ENCODE measurements around the gene GNG7. TPM values are rescaled to one million over a fixed set of nuclear protein-coding genes. Genes with fewer than 3 reads are reported as not detected.

Gene GNG7
- total RNA-seq, 1 experiment from 2014 or later = 7.7 TPM

DNA sequence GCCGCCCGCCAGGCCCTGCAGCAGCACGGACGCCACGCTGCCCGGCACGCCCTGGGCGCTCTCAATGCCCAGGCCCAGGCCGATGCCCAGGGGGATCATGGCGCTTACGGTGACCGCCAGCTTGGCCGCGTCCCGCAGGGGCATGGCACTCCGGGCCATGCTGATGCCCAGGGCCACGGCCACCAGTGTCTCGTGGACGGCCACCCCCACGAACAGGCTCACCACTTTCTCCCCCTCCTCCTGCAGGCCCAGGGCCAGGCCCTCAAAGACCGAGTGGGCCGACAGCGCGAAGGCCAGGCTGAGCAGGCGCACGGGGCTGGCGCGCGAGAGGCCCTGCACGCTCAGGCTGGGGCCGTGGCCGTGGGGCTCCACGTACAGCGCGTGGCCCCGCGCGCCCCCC, 30.4 kb upstream of the GNG7 start:
- no peak overlapping the region for H3K4me3 Mint-ChIP-seq
- H3K79me1 ChIP-seq (ENCODE audit: insufficient read depth, low read depth, low read length, poor library complexity, severe bottlenecking) = no peaks in the 10 kb centered on the region
- H2BK15ac ChIP-seq (ENCODE audit: low read depth, low read length) = no peak overlapping the region
- no peak overlapping the region for H3K9ac ChIP-seq (ENCODE audit: extremely low read depth, insufficient read length, low read length)
- H2AFZ ChIP-seq (ENCODE audit: low read length) = no peak overlapping the region
- no peak overlapping the region for H4K8ac ChIP-seq (replicated peaks; ENCODE audit: insufficient read length, low read depth, low read length)
- H3K27ac ChIP-seq (ENCODE audit: insufficient read length, low read depth, low read length) = no peak overlapping the region
- peaks cover 5% of the 10 kb centered on the region for H3K27me3 Mint-ChIP-seq (ENCODE audit: low read depth)
- H2AK5ac ChIP-seq (ENCODE audit: insufficient read length, low read length) = no peak overlapping the region
- H3K4ac ChIP-seq (ENCODE audit: low read depth, low read length) = no peak overlapping the region
- H3K27me3 ChIP-seq (ENCODE audit: insufficient read depth, low read length) = no peaks in the 10 kb centered on the region
- H3K9me3 Mint-ChIP-seq = no peaks in the 10 kb centered on the region; a peak in 1 of 5 replicates
- DNase-seq = no peak
- H3K9me3 ChIP-seq (ENCODE audit: control insufficient read depth, low read depth, low read length) = no peaks in the 10 kb centered on the region
- no peak overlapping the region for H3K4me2 ChIP-seq (ENCODE audit: insufficient read depth, insufficient read length, low read length)
- H3K4me1 ChIP-seq (ENCODE audit: insufficient read depth, low read length) = no peaks in the 10 kb centered on the region
- no peak overlapping the region for H2BK120ac ChIP-seq (ENCODE audit: low read depth, low read length, poor library complexity, severe bottlenecking)
- H2BK20ac ChIP-seq (ENCODE audit: low read depth, low read length, poor library complexity, severe bottlenecking) = no peak overlapping the region
- no peaks in the 10 kb centered on the region for H3K79me2 ChIP-seq (ENCODE audit: insufficient read depth, low read length)
- no peak overlapping the region for H3K14ac ChIP-seq (ENCODE audit: insufficient read depth, low read length)
- TF ChIP-seq, protein P1, sequence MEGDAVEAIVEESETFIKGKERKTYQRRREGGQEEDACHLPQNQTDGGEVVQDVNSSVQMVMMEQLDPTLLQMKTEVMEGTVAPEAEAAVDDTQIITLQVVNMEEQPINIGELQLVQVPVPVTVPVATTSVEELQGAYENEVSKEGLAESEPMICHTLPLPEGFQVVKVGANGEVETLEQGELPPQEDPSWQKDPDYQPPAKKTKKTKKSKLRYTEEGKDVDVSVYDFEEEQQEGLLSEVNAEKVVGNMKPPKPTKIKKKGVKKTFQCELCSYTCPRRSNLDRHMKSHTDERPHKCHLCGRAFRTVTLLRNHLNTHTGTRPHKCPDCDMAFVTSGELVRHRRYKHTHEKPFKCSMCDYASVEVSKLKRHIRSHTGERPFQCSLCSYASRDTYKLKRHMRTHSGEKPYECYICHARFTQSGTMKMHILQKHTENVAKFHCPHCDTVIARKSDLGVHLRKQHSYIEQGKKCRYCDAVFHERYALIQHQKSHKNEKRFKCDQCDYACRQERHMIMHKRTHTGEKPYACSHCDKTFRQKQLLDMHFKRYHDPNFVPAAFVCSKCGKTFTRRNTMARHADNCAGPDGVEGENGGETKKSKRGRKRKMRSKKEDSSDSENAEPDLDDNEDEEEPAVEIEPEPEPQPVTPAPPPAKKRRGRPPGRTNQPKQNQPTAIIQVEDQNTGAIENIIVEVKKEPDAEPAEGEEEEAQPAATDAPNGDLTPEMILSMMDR (conservative IDR thresholded peaks at IDR 0.05) = no peak
- H3K4me1 Mint-ChIP-seq = peaks cover 0 to under 1% of the 10 kb centered on the region in 2 experiments; a peak in 1 of 4 replicates
- no peak overlapping the region for H2BK12ac ChIP-seq (ENCODE audit: insufficient read length, low read depth, low read length)
- H3K27ac Mint-ChIP-seq = no peak overlapping the region
- no peak overlapping the region for H4K91ac ChIP-seq (ENCODE audit: insufficient read length, low read depth, low read length)
- H3K56ac ChIP-seq (ENCODE audit: insufficient read length, low read depth, low read length) = no peak overlapping the region
- H3K23me2 ChIP-seq (ENCODE audit: insufficient read length, low read depth, low read length, poor library complexity, severe bottlenecking) = no peaks in the 10 kb centered on the region
- no peaks in the 10 kb centered on the region for H4K20me1 ChIP-seq (ENCODE audit: control insufficient read depth, insufficient read depth, insufficient read length)
- peaks cover 31 to 45% (median 37%) of the 10 kb centered on the region in 3 experiments for H3K36me3 Mint-ChIP-seq (ENCODE audit: insufficient read depth in 1 of 3, low read depth in 3 of 3)
- no CpG with 5 or more reads among the region's 38 CpGs for WGBS (ENCODE audit: extremely low coverage, insufficient read length, low lambda C conversion rate)
- H4K5ac ChIP-seq (ENCODE audit: insufficient read length, low read depth, low read length) = no peak overlapping the region
- no peak overlapping the region for H3K18ac ChIP-seq (ENCODE audit: insufficient read length, low read depth, low read length)
- H3K23ac ChIP-seq (ENCODE audit: insufficient read length, low read depth, low read length) = no peak overlapping the region
- no peak overlapping the region for H3T11ph ChIP-seq (ENCODE audit: low read length)
- H2BK5ac ChIP-seq (ENCODE audit: insufficient read length, low read length) = no peak overlapping the region
